Panc1 (cell line): ENCODE results near the gene RAP1GAP2.

ENCODE experiments used
- CTCF ChIP-seq: fragments of 450-650 bp; IDR thresholded peaks from 2 replicates; pipeline ENCODE4 v1.5.1; 2017; ENCODE audit warnings: mild to moderate bottlenecking
- POLR2AphosphoS5 ChIP-seq: IDR thresholded peaks from 2 replicates; pipeline ENCODE4 v1.6.1; 2012; ENCODE audit warnings: mild to moderate bottlenecking, low read depth, low read length, moderate library complexity
- REST ChIP-seq, 2 experiments: IDR thresholded peaks; 2 replicates each; pipeline ENCODE4 v1.6.1; 2011 to 2012; ENCODE audit warnings: low read depth in 2 of 2, control low read depth in 1 of 2, low read length in 1 of 2, mild to moderate bottlenecking in 1 of 2, moderate library complexity in 1 of 2; ENCODE audit not compliant: insufficient read depth in 1 of 2
- TCF7L2 ChIP-seq: IDR thresholded peaks from 2 replicates; pipeline ENCODE4 v1.6.1; 2011; ENCODE audit warnings: mild to moderate bottlenecking, low read depth, low read length, inconsistent platforms

GRCh38 chr17:2889256-2889655 lies 93.0 kb downstream of the RAP1GAP2 start:
- no peak for TF ChIP-seq CTCF
- no peak for TF ChIP-seq REST (IDR thresholded peaks at IDR 0.05; ENCODE audit: insufficient read depth in 1 of 2, low read depth in 2 of 2, low read length in 1 of 2)
- TF ChIP-seq POLR2AphosphoS5: no peak
- TF ChIP-seq TCF7L2: no peak
